Activated CD4-positive, CD25-positive, alpha-beta regulatory T cell treated with anti-CD3 and anti-CD28 coated beads, Interleukin-2, amount 50 U/mL, for 24 hours (primary cell): ENCODE measurements around the gene CAMK1D.
A peak's percentile ranks its signal among the peaks of the same experiment; 100 is the strongest.

Source experiments
- ATAC-seq, 2 donors: fragments of 150-1000 bp; cut with Tn5 transposase; one replicate each; pipeline ENCODE4 v1.10.0; 2021; ENCODE audit warnings: mild to moderate bottlenecking in 1 of 2, moderate library complexity in 1 of 2

The CAMK1D gene

DNA sequence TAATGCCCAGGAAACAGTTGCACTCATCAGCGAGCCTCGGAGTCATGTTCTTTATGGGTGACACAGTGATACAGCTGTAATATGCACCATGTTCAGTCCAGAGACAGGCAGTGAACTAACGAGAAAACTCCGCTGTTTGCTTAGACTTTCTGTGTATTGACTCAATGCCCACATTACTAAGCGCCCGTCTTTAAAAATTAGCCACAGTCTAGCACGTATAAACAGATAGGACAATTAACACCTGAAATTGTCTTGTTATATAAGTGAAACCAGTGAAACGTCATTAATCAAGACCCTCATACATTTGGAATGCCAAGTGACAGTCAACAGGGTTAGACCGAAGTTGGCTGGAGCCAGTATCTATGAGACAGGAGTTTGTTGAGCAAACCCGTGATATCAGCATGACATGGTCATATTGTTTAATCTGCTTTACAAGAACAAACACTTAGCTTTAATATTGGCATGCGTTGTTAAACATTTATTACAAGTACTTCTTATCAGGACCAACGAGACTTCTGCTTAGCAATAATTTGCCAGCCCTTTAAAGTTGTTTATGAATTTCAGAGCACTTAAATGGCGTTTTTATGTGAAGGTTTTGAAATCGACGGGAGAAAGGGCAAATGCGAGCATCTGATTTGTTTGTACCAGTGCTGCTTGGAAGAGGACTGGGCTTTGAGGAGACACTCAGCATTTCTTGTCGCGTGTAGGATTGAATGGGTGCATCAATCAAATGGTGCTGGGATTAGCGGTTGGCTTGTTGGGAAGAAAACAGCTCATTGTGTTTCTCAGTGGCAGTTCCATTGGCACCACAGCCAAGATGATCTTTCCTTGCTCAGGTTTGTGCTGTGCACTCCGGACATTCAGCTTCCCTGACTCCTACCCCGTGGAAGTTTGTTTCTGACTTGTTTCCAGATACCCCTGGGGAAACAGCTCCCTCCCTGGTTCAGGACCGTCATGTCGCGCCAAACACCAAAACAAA, 56.3 kb downstream of the CAMK1D start:
- ATAC-seq, result no peak

DNA sequence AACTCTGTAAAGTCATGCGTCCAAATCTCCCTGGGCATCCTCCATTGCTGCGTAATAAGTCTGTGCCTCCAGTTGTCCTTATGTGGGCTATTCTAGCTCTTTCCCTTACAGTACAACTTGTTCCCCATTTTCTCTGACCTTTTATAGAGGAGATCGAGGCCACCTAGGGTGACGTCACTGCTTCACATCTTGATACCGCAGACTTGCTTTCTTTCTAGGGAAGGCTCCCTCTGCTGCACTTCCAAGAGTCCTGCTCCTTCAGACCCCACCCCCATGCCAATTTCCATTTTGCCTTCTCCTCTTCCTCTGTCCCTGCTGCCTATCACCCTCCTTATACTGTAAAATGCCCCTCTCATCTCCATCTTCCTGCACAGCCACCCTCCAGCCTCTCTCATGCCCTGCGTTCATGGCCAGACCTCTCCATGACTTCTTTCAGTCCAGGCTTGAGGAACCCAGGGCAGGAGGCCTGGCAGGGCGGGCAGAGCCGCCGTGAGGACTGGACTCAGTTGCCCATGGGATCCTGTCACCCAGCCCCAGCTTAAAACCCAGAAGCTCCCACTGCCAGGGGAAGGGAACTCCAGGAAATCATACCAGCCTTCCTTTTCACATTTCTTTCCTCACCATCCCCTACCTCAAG, 57.5 kb downstream of the CAMK1D start:
- no peak for ATAC-seq

DNA sequence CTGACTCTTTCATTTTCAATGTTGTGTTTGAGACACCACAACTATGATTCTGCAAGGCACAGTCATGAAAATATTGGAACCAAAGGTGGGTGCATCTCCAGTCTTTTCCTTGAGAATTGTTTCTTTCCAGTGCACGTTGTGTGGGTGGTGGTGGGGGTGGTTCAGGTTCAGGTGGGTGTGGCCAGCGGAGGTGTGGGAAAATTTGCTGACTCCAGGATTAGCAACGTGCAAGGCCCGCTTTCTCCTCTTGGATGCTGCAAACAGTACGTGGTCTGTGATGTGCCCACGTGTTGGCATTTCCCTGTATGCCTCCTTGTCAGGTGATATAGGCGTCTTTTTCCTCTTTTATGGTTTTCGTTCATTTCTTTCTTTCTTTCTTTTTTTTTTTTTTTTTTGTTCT, 59.1 kb downstream of the CAMK1D start:
- ATAC-seq, result no peak

DNA sequence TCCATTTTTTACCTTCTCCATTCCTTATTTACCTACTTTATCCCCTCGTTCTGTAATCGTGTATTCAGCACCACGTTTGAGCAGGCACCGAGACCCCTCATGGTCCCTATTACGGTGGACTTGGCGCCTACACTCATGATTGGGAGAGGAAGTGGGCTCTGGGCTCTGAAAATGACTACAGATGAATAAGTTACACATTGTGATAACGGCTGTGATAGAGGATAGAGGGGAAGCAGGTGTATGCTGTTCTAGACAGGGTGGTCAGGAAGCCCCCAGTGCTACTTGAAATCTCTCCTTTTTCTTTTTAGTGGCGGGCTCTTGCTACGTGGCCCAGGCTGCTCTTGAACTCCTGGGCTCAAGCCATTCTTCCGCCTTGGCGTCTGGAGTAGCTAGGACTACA, 59.8 kb downstream of the CAMK1D start:
- no peak for ATAC-seq

DNA sequence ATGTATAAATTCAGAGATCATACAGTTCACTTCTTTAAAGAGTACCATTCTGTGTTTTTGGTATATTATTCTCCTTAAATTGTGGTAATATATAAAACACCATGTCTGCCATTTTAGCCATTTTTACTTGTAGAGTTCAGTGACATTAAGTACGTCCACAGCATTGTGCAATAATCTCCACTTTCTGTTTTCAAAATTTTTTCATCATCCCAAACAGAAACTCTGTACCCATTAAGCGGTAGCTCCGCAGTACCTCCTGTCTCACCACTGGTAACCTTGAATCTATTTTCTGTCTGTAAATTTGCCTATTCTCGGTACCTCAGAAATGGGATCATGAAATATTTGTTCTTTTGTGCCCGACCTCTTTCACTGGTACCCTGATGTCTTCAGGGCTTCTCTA, 60.3 kb downstream of the CAMK1D start:
- no peak for ATAC-seq

DNA sequence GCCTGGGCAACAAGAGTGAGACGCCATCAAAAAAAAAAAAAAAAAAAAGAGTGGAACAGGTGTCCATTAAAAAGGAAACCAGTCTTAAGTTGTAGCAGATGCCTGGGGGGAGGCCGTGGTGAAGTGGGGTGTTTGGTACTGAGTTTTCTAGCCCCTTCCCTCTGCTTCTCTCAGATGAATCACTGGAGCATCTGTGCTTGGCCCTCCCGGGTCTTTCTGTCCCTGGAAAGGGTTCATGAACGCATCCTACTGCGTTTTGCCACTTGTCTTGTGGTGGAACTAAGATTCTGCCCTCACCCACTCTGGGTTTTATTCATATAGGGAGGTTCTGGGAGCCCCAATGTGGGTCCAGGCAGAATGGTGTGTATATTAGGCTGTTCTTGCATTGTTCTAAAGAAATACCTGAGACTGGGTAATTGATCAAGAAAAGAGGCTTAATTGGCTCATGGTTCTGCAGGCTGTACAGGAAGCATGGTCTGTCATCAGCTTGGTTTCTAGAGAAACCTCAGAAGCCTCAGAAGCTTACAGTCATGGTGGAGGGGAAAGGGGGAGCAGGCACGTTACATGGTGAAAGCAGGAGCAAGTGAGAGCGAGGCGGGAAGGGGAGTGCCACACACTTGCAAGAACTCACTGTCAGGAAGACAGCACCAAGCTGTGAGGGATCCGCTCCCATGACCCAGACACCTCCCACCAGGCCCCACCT, 63.5 kb downstream of the CAMK1D start:
- ATAC-seq, result peak in 1 of 2 donors; percentile 59

DNA sequence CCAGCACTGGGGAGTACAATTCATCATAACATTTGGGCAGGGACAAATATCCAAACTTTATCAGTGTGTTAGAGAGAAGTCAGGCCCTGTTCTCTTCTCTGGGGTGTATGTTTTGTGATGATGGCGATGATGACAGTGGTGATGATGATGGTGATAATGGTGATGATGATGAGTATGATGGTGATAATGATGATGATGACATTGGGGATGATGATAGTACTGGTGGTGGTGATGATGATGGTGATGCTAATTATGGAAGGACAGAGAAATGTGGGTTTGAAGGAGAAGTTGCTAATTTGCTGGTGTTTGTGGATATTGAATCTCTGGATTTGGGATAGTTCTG, 64.0 kb downstream of the CAMK1D start:
- ATAC-seq, result peak in 1 of 2 donors; percentile 56

DNA sequence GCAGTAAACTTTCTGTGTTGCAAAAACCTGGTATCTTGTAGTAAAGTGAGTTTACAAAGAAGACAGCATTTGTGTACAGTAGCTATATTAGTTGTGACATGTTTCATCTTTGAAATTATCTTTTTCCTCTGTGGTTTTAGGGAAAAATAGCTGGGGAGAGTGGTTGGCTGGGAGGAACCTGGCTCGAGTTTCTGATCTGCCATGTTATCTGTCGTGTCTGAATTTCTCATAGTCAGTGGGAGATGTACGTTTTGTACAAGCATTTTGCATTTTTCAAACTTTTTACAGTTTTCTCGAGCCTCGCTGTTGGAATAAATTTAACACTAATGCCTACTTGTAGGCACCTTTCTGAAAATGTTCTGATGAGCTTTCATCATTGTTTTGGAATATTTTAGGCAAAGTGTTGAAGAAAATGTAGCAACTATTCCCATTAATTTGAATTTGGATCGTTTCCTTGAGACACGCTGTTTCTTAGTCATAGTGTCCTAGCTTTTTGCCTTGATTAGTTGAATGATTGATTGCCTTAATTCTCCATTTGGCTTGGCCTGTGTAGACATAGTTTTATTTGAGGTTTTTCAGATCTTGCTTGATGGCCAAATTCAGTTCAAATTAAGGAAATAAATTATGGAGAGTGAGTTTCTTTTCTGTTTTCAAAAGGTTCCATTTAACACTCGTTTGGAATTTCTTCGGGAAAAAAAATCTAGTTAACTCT, 65.1 kb downstream of the CAMK1D start:
- ATAC-seq, result no peak

DNA sequence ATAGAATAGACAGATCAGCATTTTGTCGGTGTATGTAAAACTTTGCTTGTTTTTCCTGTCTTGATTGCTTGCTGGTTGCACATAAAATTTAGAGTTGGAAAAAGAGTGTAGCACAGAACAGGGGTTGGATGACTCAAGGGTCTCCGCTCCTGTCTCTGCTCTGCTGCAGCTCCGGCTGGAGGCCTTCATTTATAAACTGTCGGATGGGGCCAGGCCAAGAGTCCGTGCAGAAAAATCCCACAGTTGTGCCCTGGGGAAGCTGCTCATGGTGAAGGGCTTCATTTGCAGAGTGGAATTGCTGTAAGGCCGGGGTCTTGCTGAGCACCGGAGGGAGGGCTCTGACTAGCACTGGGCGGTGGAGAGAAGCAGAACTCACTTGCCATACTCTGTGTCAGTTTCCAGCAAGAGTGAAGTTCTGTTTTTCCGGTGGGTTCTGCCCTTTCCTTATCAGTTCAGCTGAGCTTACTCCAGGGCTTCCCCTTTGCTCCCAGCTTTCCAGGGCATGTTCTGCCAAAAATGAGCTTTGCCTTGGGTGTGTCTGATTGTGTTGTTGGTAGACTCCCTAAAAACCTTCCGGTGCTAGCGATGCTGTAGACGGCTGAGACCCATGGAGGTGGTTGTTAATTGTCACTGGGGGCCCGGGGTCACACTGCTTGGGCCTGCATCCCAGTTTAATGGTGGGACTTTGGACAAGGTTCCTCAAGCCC, 67.2 kb downstream of the CAMK1D start:
- no peak for ATAC-seq

DNA sequence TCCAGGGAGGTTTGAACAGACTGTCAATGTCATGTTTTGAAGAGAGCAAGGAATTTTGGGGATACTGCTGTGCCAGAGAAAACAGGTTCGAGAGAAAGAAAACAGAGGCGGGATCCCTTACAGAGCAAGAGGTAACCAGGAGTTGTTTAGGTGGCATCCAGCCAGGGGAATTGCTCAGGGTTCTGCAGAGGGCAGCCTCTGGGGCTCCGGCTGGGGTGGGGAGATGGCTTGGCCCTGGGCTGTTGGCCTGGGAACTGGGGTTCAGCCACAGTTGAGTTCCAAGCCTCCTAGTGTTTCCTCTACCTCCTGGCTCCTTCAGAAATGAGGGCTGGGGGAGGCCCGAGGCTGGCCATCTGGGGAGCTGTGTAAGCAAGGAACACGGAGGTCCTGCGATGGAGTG, 68.0 kb downstream of the CAMK1D start:
- ATAC-seq, result no peak

DNA sequence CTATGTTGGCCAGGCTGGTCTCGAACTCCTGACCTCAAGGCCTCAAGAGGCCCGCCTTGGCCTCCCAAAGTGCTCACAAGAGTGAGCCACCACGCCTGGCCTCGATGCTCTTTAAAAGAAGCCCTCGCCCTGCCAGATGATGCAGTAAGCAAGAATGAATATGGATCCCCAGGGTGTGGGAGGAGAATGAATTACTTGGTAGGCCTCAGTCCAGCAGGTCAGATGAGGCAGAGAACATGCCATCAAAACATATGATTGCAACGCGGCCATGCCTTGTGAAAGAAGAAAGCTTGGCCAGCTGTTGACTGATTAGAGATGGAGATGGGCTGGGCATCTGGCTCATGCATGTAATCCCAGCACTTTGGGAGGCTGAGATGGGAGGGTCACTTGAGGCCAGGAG, 68.7 kb downstream of the CAMK1D start:
- ATAC-seq, result no peak

DNA sequence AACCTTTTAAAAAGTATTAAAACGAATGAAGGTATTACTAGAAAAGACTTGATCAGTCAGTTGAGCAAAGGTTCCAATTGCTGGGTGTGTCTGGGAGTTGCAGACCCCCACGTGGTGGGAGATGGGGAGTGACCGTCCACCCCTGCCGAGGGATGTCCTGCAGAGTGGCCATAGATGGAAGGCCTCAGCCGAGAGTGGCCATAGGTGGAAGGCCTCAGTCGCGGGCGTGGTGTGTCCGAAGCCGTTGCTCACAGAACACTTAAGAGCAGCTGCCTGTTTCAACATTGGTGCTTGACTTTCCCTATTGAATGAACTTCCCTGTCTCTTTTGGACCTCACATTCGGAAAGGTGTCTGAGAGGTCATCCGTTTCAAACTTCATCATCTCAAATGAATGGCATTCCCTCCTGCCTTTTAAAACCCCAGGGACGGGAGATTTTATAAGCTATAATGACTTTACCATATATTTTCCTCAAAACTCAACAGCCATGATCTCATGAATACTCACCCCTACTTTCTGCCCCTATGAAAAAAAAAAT, 69.4 kb downstream of the CAMK1D start:
- ATAC-seq, result peak in 1 of 2 donors; percentile 9

DNA sequence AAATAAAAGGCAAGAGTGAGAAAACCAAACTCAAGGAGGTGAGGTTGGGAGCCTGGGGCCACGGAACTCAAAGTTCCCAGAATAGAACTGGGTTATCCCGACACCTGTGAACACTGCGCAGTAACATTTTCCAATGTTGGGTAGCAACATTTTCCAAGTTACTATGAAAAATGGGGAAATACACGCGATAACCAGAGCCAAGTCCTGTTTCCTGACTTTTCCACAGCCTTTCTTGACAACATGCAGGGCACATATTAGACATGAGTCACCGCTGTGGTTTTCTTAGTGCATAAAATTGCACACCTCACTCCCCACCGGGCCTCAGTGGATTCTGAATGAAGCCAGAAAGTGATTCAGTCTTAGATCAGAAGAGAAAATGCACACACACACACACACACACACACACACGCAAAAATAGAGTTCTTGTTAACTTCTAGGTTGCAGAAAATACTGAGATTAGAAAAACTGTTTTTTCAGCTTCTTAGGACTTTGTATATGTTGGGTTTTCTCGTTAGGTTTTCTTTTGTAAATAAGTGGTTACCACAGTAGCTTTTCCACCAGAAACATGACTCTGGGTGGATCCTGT, 70.0 kb downstream of the CAMK1D start:
- ATAC-seq, result peak; percentile 92 to 96

DNA sequence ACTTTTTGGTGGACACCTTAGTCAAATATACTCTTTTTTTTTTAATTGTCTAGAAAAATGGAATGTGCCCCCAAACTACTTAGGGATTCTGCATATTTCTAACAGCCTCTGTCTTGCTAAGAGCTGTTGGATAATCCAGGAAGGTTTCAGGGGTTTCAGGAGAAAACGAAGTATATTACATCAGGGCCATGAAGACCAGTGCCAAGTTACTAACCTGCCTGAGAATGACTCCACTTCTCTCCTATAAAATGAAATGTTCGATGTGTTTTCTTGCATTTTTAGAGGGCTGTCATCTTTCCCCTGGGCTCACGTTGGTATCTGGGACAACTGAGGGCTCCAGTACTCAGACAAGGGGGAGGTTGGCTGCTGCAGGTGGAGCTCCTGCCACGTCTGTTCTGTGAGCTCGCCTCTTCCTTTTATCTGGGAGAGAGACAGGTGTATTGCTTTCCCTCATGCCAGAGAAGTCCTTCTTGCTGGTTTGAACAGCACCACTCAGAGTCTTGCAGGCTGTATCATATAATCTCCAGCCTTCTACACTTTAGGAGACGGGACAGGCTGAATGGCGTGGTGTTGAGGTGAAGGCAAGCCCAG, 71.3 kb downstream of the CAMK1D start:
- no peak for ATAC-seq

DNA sequence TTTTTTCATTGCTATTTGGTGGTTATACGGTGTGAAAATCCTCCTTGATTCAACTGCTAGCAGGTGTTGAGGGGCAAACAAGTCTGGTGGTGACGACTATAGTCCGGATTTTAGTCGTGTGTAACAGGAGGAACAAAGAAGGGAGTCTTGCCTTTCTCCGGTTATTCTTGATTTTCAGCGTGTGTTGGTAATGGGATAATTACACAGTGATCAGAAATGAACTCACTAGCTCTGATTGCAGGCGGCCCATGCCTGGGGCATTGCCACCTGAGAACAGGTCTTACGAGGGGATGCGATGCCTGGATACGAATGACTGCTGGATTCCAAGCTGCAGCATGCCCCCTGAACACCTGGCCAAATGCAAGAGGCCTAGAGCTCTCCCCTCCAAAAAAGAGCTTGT, 72.8 kb downstream of the CAMK1D start:
- no peak for ATAC-seq

DNA sequence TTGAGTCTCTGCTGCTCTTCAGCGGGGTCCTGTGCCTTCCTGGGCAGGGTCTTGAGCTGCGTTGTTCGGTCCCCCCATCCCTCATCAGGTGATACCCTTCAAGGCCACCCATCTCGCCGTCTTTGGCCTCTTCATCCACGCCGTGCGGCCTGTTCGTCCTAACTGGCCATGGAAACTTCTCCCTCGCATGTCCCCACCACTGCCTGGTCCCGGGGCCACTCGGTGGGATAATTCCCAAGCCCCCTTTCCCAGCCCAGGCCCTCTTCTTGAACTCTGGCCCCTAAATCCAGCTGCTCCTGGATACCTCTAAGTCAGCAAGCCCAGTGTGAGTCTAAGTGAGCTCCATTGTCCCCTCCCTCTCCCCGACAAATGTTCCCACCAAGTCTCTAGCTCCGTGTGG, 74.5 kb downstream of the CAMK1D start:
- ATAC-seq, result no peak

DNA sequence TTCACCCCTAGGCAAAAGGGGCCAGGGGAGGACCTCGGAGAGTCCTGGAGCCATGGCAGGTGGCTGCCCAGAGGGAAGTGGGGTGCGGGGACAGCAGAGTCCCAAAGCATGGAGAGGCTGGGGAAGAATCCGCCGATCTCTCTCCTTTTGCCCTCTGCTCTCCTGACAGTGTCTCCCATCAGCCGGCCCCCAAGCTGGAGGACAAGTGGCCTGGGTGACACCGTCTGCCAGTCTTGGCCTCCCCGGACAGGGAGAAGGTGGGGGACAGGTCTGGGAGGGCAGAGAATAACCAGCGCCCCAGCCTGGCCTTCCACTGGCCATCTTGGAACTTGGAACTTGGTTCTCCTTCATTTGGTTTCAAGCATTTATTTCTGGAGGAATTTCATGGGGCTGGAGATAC, 77.9 kb downstream of the CAMK1D start:
- ATAC-seq, result no peak

DNA sequence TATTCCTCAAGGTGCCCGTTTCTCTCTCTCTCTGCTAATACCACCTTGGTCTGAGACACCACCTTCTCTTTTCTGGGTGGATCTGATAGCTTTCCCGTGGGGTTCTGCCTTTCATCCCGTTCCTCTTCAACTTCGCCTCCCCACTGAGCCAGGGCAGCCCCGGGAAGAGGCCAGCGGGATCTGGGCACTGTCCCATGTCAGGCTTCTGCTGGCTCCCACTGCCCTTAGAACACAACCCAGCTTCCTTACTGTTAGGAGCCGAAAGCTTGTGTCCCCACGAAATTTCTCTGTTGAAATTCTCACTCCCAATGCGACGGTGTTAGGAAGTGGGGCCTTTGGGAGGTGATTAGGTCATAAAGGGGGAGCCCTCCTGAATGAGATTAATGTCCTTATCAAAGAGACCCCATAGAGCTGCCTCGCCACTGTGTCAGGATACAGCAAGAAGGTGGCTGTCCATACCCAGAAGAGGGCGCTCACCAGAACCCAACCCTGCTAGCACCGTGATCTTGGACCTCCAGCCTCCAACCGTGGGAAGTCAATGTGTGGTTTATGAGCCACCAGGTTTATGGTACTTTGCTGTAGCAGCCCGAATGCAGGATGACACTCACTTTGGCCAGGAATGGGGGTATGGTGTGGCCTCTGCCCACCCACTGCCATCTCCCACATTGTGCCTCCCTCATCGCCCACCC, 79.2 kb downstream of the CAMK1D start:
- ATAC-seq, result no peak

DNA sequence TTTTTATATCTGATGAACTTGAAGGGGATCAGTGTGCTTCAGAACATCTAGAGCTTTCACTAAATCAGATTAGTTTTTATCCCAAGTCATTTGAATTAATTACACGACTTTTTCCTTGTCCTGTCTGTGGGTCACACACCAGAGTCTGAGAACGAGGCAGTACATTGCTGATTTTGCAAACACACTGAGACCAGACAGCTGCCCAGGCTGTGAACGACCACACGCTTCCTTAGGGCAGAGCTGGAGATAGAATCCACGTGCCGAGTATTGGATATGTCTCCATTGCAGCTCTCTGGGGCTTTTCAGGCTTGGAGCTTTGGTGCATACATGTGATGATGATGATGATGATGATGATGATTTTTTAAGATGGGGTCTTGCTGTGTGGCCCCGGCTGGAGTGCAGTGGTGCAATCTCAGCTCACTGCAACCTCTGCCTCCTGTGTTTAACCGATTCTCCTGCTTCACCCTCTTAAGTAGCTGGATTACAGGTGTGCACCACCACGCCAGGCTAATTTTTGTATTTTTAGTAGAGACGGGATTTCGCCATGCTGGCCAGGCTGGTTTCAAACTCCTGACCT, 81.1 kb downstream of the CAMK1D start:
- no peak for ATAC-seq
